SW 1271 (cell line): ENCODE results near the gene FPR1.

Experiments used
- DNase-seq, 2 experiments: peaks; one replicate each; lab custom pipeline; 2025; lab: John Stamatoyannopoulos, UW

Gene FPR1

GRCh38 chr19:51704626-51705025, 47.1 kb downstream of the FPR1 start:
- no peak for DNase-seq

GRCh38 chr19:51703575-51704515, 47.8 kb downstream of the FPR1 start:
- peak in 1 of 2 experiments; percentile 84 for DNase-seq

DNA sequence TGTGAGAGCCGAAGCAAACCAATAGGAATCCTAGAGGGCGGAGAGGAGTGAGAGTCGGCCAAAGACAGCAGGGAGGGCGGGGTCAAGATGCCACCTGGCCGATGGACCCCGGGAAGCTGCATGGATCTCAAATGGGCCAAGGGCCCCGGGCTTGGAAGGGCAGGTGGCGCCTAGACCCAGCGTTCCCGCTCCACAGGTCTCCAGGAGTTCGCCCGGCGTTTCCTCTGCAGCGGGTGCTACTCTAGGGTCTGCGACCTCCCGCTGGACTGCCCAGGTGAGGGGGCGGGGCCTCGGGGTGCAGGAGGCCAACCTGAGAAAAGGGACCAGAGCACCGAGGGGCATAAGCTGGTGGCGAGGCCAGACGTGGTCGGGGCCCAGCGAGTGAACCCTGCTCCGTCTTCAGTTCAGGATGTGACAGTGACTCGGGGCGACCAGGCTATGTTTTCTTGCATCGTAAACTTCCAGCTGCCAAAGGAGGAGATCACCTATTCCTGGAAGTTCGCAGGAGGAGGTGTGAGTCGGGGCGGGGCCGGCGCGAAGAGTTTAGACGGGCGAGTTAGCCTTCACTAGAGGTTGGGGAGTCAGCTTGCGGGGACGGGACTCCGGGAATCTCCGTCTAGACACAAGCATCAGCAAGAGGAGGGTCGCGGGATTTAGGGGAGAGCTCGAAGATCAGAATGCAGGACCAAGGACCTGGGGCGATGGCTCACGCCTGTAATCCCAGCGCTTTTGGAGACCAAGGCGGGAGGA, 48.7 kb downstream of the FPR1 start:
- no peak for DNase-seq

DNA sequence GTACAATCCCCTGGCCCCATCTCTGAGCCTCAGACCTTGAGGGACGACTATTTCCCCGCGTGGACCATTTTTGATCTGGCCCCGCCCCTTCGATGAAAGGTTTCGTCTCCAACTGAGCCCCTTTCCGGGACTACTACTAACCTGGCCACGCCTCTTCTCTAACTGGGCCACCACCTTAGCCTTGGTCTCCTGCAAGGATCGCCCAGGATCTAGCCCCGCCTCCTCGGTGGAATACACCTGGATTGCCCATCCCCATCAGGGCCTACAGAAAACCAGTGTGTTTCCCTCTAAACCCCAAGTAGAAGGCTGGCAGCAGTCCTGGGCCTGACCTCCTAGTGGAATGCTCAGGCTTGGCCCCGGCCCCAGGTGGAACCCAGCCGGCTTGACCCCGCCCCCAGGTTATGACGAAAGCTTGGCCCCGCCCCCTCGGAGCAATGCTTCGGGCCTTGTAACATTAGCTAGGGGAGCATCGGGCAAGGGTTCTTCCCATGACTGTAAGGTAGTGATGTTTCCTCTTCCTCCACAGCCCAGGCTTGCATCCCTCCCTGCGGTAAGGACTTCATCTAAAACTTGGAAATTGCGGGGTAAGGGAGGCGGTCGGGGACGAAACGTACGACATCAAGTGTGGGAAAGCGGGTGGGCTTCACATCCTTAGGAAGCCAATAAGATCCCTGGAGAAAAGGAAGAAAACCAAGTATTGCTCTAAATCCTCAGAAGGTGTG, 49.4 kb downstream of the FPR1 start:
- no peak for DNase-seq

DNA sequence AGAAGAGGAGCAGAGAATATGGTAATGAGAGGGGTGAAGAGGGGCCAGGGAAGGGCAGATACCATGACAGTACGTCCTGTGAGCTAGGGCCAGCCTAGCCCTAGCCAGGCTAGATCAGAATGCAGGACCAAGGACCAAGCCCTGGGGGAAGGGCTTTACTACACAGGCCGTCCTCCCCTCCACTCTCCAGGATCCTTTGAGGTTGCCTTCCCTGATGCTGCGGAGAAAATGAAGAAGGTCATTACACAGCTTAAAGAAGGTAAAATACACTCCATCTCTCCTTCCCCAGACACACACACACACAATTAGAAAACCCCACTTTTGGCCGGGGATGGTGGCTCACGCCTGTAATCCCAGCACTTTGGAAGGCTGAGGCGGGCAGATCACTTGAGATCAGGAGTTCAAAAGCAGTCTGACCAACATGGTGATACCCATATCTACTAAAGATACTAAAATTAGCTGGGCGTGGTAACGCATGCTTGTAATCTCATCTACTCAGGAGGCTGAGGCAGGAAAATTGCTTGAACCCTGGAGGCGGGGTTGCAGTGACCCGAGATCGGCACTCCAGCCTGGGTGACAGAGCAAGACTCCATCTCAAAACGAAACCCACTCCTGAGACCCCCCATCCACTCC, 50.1 kb downstream of the FPR1 start:
- no peak for DNase-seq

- no peak for DNase-seq
Observed at GRCh38 chr19:51699170-51699569, 52.5 kb downstream of the FPR1 start.

DNA sequence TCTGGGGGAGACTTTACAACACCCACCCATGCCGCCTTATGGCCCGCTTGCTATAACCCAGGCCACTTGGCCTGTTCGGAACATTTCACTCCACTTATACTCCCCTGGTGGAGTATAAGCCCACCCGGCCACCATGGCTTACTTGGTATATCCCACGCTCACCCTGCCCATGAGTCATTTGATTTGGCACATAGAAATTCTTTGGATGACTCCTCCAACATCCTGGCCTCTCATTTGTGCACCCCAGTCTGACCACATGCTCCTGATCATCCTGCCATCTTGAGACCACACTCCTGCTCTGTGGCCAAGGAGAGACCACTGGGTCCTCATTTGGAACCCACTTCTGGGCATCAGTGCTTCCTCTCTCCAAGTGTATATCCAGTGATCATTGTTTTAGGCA, 53.4 kb downstream of the FPR1 start:
- DNase-seq = no peak

DNA sequence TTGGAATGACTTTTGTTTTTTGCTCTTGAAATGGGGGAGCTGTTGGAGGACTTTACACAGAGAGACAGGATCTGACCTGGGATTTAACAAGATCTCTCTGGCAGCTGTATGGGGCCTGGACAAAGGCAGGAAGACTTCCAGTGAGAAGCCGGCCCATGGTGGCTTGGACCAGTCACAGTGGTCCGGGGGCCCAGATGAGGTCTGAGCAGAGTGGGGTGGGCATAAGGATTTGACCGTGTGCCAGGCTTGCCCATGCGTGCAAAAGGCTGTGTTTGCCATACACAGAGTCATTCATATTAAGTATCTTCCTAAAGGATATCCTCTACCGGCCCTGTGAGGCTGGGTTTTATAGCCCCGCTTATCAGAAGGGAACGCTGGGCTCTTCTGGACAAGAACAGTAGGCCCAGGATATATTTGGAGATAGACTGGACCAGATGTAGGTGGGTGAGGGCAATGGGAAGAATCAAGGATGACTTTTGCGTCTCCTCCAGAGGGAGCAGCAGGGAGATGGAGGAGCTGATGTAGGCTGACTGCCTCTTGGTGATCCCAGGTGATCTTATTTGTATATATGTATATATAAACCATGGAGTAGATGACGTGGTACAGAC, 54.4 kb downstream of the FPR1 start:
- DNase-seq = no peak

DNA sequence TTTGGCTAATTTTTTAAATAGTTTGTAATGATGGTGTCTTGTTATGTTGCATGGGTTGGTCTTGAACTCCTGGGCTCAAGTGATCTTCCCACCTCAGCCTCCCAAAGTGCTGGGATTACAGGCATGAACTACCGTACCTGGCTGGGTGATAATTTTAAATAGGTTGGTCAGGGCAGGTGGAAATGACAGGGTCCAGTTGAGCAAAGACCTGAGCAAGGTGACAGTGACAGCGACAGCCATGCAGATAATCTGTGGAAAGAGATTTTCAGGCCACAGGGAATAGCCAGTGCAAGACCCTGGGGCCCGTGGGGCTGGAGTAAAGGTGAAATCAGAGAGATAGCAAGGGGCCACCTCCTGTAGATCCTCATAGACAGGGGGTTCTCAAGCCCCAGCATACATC, 55.1 kb downstream of the FPR1 start:
- DNase-seq = no peak
